Measurements from ENCODE around the gene BRD3OS. TPM values are rescaled to one million over a fixed set of nuclear protein-coding genes. Genes with fewer than 3 reads are reported as not detected.

Gene BRD3OS
- total RNA-seq, 1 experiment from 2014 or later: 21.0 TPM

Other genes starting within 250 kb of the BRD3OS start
- gene VAV2, start 33.2 kb upstream of the BRD3OS start, total RNA-seq (2014; rRNA removed; shearing (Covaris generic)): 19.6 and 20.3 TPM in 2 replicates
- gene BRD3, start 42.5 kb downstream of the BRD3OS start, total RNA-seq (2014; rRNA removed; shearing (Covaris generic)): 15.8 and 21.8 TPM in 2 replicates
- 37.3 and 42.5 TPM in 2 replicates for gene WDR5, start 110.6 kb downstream of the BRD3OS start, total RNA-seq (2014; rRNA removed; shearing (Covaris generic))
- gene RNU6ATAC, start 139.1 kb downstream of the BRD3OS start, total RNA-seq (2014; rRNA removed; shearing (Covaris generic)): not detected in 2 replicates

All from HT-29 (cell line).